ENCODE results near the gene COX14. TPM values are rescaled to one million over a fixed set of nuclear protein-coding genes. Genes with fewer than 3 reads are reported as not detected.
A peak's percentile ranks its signal among the peaks of the same experiment; 100 is the strongest.

Gene COX14
- total RNA-seq, 4 donors from 2014 or later = 22.1 to 107 (median 62.0) TPM

DNA sequence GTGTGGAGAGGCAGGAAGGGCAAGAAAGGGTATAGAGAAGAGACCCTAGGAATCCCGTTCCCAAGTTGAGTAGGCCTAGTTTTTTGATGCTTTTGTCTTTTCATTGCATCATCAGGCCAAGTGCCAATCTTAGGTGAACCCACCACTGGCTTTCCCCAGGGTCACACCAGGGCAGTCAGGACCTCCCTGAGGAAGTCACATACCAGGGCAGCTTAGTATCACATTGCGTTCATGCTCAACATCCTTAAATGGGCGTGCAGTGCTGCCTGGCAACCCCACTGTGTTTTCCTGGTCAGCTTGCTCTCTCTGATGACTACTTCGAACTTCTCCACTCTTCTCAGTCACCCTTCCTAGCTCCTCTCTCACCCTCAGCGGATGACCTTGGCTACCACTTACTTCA lies 45.6 kb upstream of the COX14 start:
- intact Hi-C loops (cut with DNase I; ENCODE audit: low total_unique reads) = no loop called here
- no peak overlapping the region for H3K4me3 ChIP-seq
- TF ChIP-seq EP300 (IDR thresholded peaks at IDR 0.05; ENCODE audit: low read depth) = no peak
- TF ChIP-seq POLR2AphosphoS5 (IDR thresholded peaks at IDR 0.05) = peak in 2 of 3 donors; percentile 21 to 33
- no peak for TF ChIP-seq CTCF (IDR thresholded peaks at IDR 0.05)
- no peaks in the 10 kb centered on the region for H3K36me3 ChIP-seq
- DNase-seq = peak; percentile 32
- 47 to 54% methylated on average over 3 to 5 of the region's 5 CpGs for WGBS, 2 donors (ENCODE audit: low coverage in 1 of 2)
- in situ Hi-C loops (cut with MboI; ENCODE audit: low pct_ligation_motif_present in 1 of 4, low pct_unique_long_range_greater_than_20kb in 1 of 4, low sequenced_read_pairs in 3 of 4) = loop anchor here in 2 of 4 donors (25.0 kb wide), 1 partner anchor 204 kb away; no protein-coding TSS in a partner anchor
- peak overlapping the region in 3 of 4 donors; percentile 51 to 71 (median 66) for H3K27ac ChIP-seq
- peaks cover 0 to 16% (median 3%) of the 10 kb centered on the region in 4 donors for H3K4me1 ChIP-seq
- H3K9me3 ChIP-seq = no peaks in the 10 kb centered on the region
- H3K27me3 ChIP-seq = no peaks in the 10 kb centered on the region

DNA sequence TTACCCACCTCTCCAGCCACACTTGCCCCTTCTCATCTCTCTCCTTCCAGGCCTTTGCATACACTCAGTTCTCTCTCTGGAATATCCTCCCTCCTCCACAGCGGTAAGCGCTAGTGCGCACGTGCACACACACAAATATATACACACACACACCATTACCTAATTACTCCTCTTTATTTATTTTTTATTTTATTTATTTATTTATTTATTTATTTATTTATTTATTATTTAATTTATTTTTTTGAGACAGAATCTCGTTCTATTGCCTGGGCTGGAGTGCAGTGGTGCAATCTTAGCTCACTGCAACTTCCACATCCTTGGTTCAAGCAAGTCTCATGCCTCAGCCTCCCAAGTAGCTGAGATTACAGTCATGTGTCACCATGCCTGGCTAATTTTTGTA lies 43.0 kb upstream of the COX14 start:
- 86 to 89% methylated on average over 5 of the region's 5 CpGs for WGBS, 2 donors (ENCODE audit: low coverage in 1 of 2)
- peaks cover 0 to 16% (median 2%) of the 10 kb centered on the region in 4 donors for H3K4me1 ChIP-seq
- no peak overlapping the region for H3K4me3 ChIP-seq
- no peak overlapping the region for H3K27ac ChIP-seq
- no peaks in the 10 kb centered on the region for H3K36me3 ChIP-seq
- no peak for DNase-seq
- H3K27me3 ChIP-seq = no peaks in the 10 kb centered on the region
- in situ Hi-C loops (cut with MboI; ENCODE audit: low pct_ligation_motif_present in 1 of 4, low pct_unique_long_range_greater_than_20kb in 1 of 4, low sequenced_read_pairs in 3 of 4) = loop anchor here in 2 of 4 donors (25.0 kb wide), 1 partner anchor 207 kb away; no protein-coding TSS in a partner anchor
- no peaks in the 10 kb centered on the region for H3K9me3 ChIP-seq
- intact Hi-C loops (cut with DNase I; ENCODE audit: low total_unique reads) = no loop called here
- TF ChIP-seq POLR2A (IDR thresholded peaks at IDR 0.05) (no peak), POLR2AphosphoS5 (IDR thresholded peaks at IDR 0.05) (no peak), CTCF (IDR thresholded peaks at IDR 0.05) (no peak), EP300 (IDR thresholded peaks at IDR 0.05; ENCODE audit: low read depth) (no peak)

DNA sequence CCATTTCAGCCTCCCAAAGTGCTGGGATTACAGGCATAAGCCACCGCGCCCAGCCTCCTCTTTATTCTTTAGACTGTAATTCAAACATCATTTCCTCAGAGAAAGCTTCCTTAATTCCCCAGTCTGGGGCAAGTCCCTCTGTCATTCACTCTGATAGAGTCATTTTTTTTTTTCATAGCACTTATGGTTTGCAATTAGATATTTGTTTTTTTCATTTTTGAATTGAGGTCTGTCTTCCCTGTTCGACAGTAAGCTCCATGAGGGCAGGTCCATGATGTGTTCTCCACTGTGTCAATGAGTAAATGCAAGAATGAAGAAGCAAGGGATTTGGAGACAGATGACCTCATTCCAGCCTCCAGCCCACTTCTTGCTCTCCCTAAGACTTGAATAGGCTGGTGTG lies 42.5 kb upstream of the COX14 start:
- no peak for TF ChIP-seq POLR2A (IDR thresholded peaks at IDR 0.05)
- no peak for TF ChIP-seq CTCF (IDR thresholded peaks at IDR 0.05)
- TF ChIP-seq EP300 (IDR thresholded peaks at IDR 0.05; ENCODE audit: low read depth) = no peak
- TF ChIP-seq POLR2AphosphoS5 (IDR thresholded peaks at IDR 0.05) = no peak
- intact Hi-C loops (cut with DNase I; ENCODE audit: low total_unique reads) (no loop called here), in situ Hi-C loops (cut with MboI; ENCODE audit: low pct_ligation_motif_present in 1 of 4, low pct_unique_long_range_greater_than_20kb in 1 of 4, low sequenced_read_pairs in 3 of 4) (loop anchor here in 2 of 4 donors (25.0 kb wide), 1 partner anchor 207 kb away; no protein-coding TSS in a partner anchor)
- H3K4me1 ChIP-seq = peaks cover 0 to 16% (median 2%) of the 10 kb centered on the region in 4 donors
- no peaks in the 10 kb centered on the region for H3K36me3 ChIP-seq
- DNase-seq = no peak
- H3K4me3 ChIP-seq = no peak overlapping the region
- no peak overlapping the region for H3K27ac ChIP-seq
- H3K9me3 ChIP-seq = no peaks in the 10 kb centered on the region
- H3K27me3 ChIP-seq = no peaks in the 10 kb centered on the region
- 93 to 95% methylated on average over 3 of the region's 3 CpGs for WGBS, 2 donors (ENCODE audit: low coverage in 1 of 2)

GRCh38 chr12:50070314-50071060 lies 41.5 kb upstream of the COX14 start:
- no peaks in the 10 kb centered on the region for H3K27me3 ChIP-seq
- no peaks in the 10 kb centered on the region for H3K9me3 ChIP-seq
- H3K4me1 ChIP-seq = peaks cover 3 to 21% (median 5%) of the 10 kb centered on the region in 4 donors
- 28 to 42% methylated on average over 6 to 9 of the region's 9 CpGs for WGBS, 2 donors (ENCODE audit: low coverage in 1 of 2)
- intact Hi-C loops (cut with DNase I; ENCODE audit: low total_unique reads) = loop anchor here (5.0 kb wide), 1 partner anchor 103 kb away; no protein-coding TSS in a partner anchor
- H3K4me3 ChIP-seq = no peak overlapping the region
- no peaks in the 10 kb centered on the region for H3K36me3 ChIP-seq
- peak; percentile 86 for DNase-seq
- TF ChIP-seq EP300 (IDR thresholded peaks at IDR 0.05; ENCODE audit: low read depth) (no peak), CTCF (IDR thresholded peaks at IDR 0.05) (peak; percentile 87 to 95 (median 92))
- in situ Hi-C loops (cut with MboI; ENCODE audit: low pct_ligation_motif_present in 1 of 4, low pct_unique_long_range_greater_than_20kb in 1 of 4, low sequenced_read_pairs in 3 of 4) = loop anchor here in 2 of 4 donors (5.0 to 25.0 kb wide), 2 partner anchors 103 to 208 kb away; no protein-coding TSS in a partner anchor
- no peak overlapping the region for H3K27ac ChIP-seq

All from transverse colon (tissue), 4 donors.